ENCODE measurements around the gene GSK3A. TPM values are rescaled to one million over a fixed set of nuclear protein-coding genes. Genes with fewer than 3 reads are reported as not detected.
A peak's percentile ranks its signal among the peaks of the same experiment; 100 is the strongest.

The GSK3A gene
- total and polyA plus RNA-seq, 2 of the 8 experiments (the other 6 are each of a cell fraction or from before 2014, with no cell fraction given) = 55.3 to 84.0 TPM

DNA sequence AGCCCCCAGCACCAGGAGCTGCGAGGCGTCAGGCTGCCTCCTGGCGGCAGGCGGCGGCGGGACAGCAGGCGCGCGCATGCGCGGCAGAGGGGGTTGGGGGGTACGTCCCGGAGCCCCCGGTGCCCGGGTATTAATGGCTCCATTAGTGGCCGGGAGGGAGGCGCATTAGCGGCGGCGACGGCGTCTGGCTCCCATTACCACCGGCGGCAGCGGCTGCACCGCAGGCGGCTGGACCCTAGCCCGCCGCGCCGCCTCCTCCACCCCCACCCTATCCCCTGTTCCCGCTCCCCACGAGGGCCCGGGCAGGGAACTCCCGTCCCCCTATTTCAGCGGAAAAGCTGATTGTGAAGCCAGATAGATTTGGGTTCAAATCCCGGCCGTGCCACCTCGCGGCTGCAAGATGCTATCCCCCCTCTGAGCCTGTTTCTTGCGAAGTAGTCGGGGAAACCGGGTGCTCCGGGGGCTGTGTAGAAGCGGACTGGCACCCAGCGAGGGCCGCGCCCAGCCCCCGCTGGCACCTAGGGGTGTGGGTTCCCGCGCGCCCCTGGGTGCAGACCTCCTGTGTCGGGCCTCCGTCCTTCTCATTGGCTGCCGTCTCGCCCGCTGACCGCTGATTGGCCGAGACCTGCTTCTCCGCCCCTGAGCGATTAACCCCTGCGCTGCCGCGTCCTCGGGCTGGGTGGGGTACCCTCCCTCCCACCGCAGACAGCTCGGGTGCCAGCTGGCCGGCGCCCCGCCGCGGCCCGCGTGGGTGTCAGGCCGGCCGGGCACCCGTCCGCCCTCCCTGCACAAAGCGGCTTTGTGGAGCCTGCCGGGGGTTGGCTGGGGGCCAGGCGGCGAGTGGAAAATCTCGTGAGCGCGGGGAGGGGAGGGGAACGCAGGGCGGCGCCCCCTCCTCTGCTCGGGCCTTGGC is 37.8 kb upstream of the GSK3A start (continued):
- TF ChIP-seq PHF8 (conservative IDR thresholded peaks at IDR 0.05; ENCODE audit: low read depth, low read length) (peak; percentile 1; the same call in 1 of the 2 replicates), GABPA (IDR thresholded peaks at IDR 0.05; ENCODE audit: borderline replicate concordance, insufficient read depth, low read length) (no peak), ASH2L (IDR thresholded peaks at IDR 0.05; ENCODE audit: low read length) (no peak), HDAC2 (IDR thresholded peaks at IDR 0.05; ENCODE audit: borderline replicate concordance in 1 of 2, low read depth in 2 of 2, low read length in 2 of 2) (peak in 1 of 2 experiments; percentile 92; a peak in 2 of 4 replicates), KDM5A (IDR thresholded peaks at IDR 0.05; ENCODE audit: low read length) (no peak), POU5F1 (IDR thresholded peaks at IDR 0.05; ENCODE audit: low read depth, low read length) (no peak), KDM4A (IDR thresholded peaks at IDR 0.05; ENCODE audit: low read depth, low read length, severe bottlenecking) (peak; percentile 56), TBP (IDR thresholded peaks at IDR 0.05; ENCODE audit: low read depth, low read length) (no peak; the same call in 1 of the 2 replicates), RBBP5 (IDR thresholded peaks at IDR 0.05; ENCODE audit: borderline replicate concordance, low read depth, low read length) (no peak), RNF2 (IDR thresholded peaks at IDR 0.05; ENCODE audit: borderline replicate concordance, low read depth, low read length, missing control alignments, poor library complexity, severe bottlenecking) (no peak), ATF3 (IDR thresholded peaks at IDR 0.05; ENCODE audit: insufficient read depth, low read depth, low read length) (0 out of 2 replicates have a peak, but pooled peaks have one; percentile 40), RXRA (IDR thresholded peaks at IDR 0.05; ENCODE audit: insufficient read depth, low read depth, low read length) (no peak), ZNF274 (IDR thresholded peaks at IDR 0.05; ENCODE audit: borderline replicate concordance, extremely low read depth, low read length) (no peak), SIRT6 (IDR thresholded peaks at IDR 0.05; ENCODE audit: low read length) (no peak), TEAD4 (IDR thresholded peaks at IDR 0.05; ENCODE audit: low read depth, low read length) (no peak), EP300 (IDR thresholded peaks at IDR 0.05; ENCODE audit: borderline replicate concordance in 1 of 2, low read depth in 2 of 2, low read length in 2 of 2) (no peak), FOSL1 (IDR thresholded peaks at IDR 0.05; ENCODE audit: insufficient read depth, low read depth, low read length) (no peak), SIN3A (conservative IDR thresholded peaks at IDR 0.05 in 1 of 2, IDR thresholded peaks at IDR 0.05 in 1 of 2; ENCODE audit: low read depth in 1 of 2, low read length in 2 of 2) (peak; percentile 34 to 65; a peak in 2 of 4 replicates), NANOG (IDR thresholded peaks at IDR 0.05; ENCODE audit: insufficient read depth, low read depth, low read length, poor library complexity, severe bottlenecking) (peak; percentile 77), CTBP2 (IDR thresholded peaks at IDR 0.05; ENCODE audit: borderline replicate concordance, insufficient read depth, insufficient read length, low read length) (no peak)
